Frontal cortex (tissue), 4 donors: Measurements from ENCODE around the gene NKX1-1. TPM values are rescaled to one million over a fixed set of nuclear protein-coding genes. Genes with fewer than 3 reads are reported as not detected.

ENCODE experiments used
- DNase-seq, 2 donors: peaks; one replicate each; pipeline ENCODE4 v3.0.0; 2012; ENCODE audit warnings: low spot score in 2 of 2
- FAIRE-seq: peaks from 2 replicates; lab custom pipeline; 2012; peaks lifted over from hg19 to GRCh38; lab: Jason Lieb, UNC
- total RNA-seq: library from RNA; depleted of rRNA; stranded (reverse); fragments of >200 nt; gene quantifications from one replicate; pipeline ENCODE4 v1.2.3, GENCODE V29; 2014
- donor health status: control.
- donor health status: control.
- donor health status: control.

Gene NKX1-1
- total RNA-seq, 1 donor from 2014 or later, result not detected

GRCh38 chr4:1365271-1366178 is 40.7 kb downstream of the NKX1-1 start:
- FAIRE-seq (no peak), DNase-seq (no peak)

GRCh38 chr4:1364748-1365147 is 41.5 kb downstream of the NKX1-1 start:
- FAIRE-seq, result no peak
- no peak for DNase-seq

- FAIRE-seq (no peak), DNase-seq (no peak)
Measured at GRCh38 chr4:1364217-1364616, 42.0 kb downstream of the NKX1-1 start.

DNA sequence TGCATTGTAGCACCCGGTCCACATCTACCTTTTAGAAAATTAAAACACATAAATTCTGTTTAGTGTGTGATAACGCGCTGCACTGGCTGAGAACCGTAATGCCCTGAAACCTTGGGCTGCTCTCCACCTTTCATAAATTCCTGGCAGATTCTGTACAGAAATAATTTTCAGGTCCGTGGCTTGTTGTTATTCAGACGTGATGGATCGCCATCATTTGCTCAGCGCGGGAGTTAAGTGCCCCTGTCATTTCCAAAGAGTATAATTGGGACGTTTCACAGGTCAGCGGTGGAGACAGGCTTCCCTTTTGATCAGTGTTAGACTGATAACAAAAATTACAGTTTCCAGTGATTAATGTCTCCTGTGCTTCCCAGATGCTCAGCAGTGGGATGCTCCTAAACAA is 42.7 kb downstream of the NKX1-1 start:
- no peak for FAIRE-seq
- DNase-seq, result no peak

GRCh38 chr4:1362521-1362920 is 43.7 kb downstream of the NKX1-1 start:
- FAIRE-seq (no peak), DNase-seq (no peak)

DNA sequence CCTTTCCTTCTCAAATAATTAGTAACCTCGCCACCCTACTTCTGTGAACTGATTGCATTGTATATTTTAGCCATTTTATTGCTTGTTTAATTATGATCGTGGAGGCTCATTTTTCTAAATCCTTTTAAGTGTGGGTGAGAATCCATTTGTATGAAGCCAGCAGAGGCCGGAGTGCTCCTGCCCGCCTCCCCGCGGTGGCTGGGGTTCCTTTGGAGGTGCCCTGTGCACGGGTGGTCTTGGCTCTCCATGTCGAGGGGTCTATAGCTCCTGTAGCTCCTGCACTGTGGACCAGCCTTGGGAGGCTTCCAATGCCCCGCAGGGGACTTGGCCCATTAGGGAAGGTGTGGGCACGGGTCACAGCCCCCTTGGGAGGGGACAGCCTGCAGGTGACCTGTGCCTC is 44.2 kb downstream of the NKX1-1 start:
- no peak for FAIRE-seq
- DNase-seq, result no peak

DNA sequence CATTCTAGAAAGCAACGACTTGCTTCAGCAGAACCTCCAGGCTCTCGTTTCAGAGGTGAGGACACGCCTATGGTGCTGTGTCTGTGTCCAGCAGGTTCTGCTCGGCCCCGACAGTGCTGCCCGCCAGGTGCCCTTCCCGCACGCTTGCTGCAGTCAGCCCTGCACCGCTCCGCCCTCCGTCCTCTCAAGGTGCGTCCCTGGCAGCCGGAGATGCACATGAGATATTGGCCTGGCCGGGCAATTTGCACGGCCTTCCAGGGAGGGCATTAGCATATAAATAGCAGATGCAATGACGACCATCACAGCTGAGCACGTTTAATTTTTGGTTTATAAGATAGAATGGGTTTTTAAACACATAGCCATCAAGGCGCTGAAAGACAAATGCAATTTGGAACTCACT is 44.8 kb downstream of the NKX1-1 start:
- DNase-seq (no peak), FAIRE-seq (no peak)

- no peak for FAIRE-seq
- DNase-seq, result no peak
Measured at GRCh38 chr4:1360423-1361283, 45.6 kb downstream of the NKX1-1 start.

- DNase-seq (no peak), FAIRE-seq (no peak)
Measured at GRCh38 chr4:1359976-1360375, 46.3 kb downstream of the NKX1-1 start.

DNA sequence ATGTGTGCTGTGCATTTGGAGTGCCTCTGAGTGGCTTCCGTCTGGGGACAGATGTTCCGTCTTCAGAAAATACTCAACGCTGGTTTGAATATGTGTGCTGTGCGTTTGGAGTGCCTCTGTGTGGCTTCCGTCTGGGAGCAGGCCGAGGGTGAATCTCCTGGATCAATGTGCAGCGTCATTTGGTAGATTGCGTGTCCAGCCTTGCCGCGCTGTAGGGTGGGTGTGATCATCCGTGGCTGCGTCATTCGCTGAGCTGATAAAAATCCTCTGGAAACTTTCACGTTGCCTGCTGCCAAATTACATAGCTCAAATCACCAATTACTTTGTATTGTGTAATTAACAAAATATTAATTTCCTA is 47.1 kb downstream of the NKX1-1 start:
- no peak for DNase-seq

DNA sequence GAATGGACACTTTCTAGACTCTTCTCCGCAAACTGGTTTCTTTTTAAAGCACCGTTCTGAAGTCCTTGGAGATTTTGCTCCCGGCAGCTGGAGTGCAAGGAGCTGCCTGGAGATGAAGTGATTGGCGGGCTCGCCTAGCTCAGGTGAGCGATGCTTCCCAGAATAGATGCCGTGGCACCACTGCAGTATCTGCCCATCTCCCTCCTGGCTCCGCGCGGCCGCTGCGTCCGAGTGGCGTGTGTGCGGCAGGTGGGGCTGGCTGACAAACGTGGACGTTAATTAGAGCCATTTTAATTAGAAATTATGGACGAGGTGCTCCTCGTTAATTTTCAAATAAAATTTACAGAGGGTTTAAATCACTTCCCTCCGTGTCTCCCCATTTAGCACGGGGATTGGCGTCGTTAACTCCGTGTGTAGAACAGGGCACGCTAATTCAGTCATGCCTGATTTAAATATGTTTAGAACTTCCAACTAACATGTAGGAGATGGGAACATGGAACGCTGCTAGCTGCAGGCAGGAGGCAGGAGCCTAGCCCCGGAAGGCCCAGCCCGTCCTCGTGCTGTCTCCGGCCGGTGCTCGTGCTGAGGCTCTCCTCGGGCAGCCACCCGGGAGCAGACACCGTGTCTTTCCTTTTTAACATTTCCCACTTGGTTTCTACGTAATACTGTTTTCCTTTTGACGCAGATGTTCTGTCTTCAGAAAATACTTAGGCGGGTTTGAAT is 47.7 kb downstream of the NKX1-1 start:
- DNase-seq (no peak), FAIRE-seq (no peak)

More for the DNA sequence above, 47.1 kb downstream of the NKX1-1 start:
- FAIRE-seq, result no peak

GRCh38 chr4:1357356-1358248 is 48.6 kb downstream of the NKX1-1 start:
- FAIRE-seq (no peak), DNase-seq (peak; percentile 64 to 70)

DNA sequence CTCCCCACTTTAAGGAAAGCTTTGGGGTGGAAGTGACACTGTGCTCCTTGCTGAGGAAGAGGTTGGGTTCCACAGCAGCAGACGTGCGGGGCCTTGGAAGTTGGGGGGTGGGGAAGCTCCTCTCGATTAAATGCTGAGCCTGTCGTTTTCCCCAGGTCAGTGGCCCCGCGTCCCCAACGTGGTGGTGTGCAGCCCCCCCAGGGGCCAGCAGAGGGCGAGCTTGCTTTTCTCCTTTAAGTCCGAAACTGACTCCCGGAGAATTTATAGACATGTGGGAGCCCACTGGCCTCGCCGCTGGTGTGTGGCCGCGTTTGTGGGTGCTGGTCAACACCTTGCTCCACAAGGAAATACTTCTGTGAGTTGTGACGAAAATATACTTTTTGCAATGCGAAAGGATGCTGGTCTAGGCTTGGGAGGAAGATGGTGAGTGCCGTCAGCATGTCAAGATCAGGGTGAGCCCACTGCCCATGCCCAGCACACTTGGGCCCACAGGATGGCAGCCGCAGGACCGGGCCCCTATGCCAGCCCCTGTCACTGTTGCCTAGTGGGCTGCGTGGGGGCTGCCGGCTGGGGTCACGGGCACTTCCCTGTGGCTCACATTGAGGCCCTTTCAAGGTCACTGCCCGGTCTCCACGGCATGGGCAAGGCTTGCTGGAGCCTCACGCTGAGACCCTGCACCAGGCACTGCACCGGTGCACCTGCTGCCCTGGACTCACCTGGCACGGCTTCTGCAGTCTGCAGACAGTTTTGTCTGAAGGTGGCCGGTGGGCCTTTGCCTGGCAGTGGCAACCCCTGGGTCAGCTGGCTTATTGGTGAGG is 49.9 kb downstream of the NKX1-1 start:
- DNase-seq, result peak; percentile 77 to 83
- FAIRE-seq, result no peak

GRCh38 chr4:1355378-1355777 is 50.9 kb downstream of the NKX1-1 start:
- no peak for FAIRE-seq

DNA sequence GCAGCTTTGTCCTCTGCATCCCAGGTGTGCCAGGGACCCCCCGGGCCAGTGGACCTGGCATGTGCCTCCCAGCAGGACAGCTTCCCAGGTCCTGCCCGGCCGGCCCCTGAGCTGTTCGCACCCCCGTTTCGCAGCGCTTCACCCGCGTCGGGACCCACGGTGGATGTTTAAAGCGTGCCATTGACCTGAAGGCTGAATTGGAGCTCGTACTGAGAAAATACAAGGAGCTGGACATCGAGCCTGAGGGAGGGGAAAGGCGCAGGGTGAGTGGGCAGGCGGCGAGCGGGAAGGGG is 51.3 kb downstream of the NKX1-1 start:
- DNase-seq, result no peak
- FAIRE-seq, result no peak

More at GRCh38 chr4:1355378-1355777, 50.9 kb downstream of the NKX1-1 start:
- DNase-seq, result no peak

DNA sequence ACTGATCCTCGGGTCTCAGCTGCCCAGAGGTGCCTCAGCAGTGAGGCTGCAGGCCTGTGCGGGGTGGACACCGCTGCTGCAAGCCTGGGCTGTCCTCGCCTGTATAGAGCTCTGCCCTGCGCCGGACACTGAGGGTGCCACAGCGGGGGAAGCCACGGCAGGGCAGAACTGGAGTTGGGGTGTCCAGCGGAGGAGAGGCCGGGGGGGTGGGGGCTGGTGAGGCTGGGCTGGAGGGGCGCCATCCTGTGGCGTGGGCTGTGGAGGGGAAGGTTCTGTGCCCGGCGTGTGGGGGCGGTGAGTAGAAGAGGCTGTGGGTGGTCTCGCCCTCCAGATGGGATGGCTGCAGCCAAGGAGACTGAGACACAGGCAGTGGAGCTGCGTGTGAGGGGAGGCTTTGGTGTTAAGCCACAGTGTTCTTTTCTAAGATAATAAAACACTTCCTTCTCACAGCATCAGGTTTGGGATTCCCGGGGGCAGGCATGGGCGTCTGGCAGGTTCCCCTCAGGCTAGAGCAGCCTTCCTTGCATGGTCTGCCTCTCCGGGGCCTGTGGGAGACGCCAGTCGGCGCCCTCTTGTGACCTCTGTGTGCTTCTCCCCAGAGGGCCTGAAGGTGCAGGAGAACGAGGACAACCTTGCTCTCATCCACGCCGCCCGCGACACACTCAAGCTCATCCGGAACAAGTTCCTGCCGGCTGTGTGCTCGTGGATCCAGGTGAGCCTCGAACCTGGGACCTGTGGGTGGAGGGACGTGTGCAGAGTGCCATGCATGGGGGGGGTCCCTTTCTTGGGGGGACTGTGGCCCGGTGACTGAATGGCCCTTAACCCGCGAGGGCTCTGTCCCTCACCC is 51.9 kb downstream of the NKX1-1 start:
- DNase-seq, result no peak
- FAIRE-seq, result no peak

DNA sequence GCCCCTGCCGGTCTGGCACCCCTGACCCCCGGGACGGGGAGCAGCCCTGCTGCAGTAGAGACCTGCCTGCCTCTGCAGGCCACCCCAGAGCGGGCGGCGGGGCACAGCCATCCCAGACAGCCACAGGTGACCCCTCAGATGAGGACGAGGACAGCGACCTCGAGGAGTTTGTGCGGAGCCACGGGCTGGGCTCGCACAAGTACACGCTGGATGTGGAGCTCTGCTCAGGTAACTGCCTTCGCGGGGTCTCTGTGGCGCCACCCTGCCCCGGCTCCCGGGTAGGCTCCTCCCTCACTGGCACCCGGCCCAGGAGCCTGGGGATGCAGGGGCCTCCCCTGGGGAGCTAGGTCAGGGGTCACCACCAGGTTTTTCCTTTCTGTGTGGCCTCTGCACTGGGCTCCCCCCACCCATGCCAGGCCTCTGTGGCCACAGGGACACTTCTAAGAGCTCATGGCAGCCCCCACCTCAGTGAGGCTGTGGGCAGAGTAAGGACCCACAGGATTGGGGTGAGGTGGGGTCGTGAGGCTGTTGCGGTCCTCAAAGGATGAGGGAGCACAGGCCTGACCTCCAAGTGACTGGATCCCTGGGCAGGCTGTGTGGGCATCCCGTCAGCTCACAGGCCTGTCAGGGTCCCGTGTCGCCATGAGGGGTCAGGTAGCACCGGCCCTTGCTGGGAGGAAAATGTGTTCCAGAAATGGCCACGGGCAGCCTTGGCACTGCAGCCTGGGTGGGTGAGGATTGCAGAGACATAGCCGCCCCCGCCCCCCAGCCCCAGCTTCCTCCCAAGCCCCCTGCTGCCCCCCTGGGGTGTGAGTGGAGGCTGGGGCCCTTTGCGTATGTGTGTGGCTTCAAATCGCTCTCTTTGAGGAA is 52.8 kb downstream of the NKX1-1 start:
- DNase-seq (no peak), FAIRE-seq (no peak)
